DOHH2 (cell line): ENCODE data around the gene TNRC18.

Source experiments
- EZH2phosphoT487 ChIP-seq: fragments of 200-600 bp; sonication (generic); IDR thresholded peaks from 2 replicates; pipeline ENCODE4 v1.6.1; 2017; ENCODE audit warnings: borderline replicate concordance, mild to moderate bottlenecking, antibody characterized with exemption, low read length, moderate library complexity, mixed read lengths
- TF ChIP-seq, protein P1 (sequence below): fragments of 200-600 bp; sonication (generic); IDR thresholded peaks from one replicate; pipeline ENCODE4 v1.5.1; 2014; ENCODE audit warnings: antibody characterized with exemption, mild to moderate bottlenecking, low read depth, low read length; ENCODE audit not compliant: poor library complexity, severe bottlenecking

DNA sequence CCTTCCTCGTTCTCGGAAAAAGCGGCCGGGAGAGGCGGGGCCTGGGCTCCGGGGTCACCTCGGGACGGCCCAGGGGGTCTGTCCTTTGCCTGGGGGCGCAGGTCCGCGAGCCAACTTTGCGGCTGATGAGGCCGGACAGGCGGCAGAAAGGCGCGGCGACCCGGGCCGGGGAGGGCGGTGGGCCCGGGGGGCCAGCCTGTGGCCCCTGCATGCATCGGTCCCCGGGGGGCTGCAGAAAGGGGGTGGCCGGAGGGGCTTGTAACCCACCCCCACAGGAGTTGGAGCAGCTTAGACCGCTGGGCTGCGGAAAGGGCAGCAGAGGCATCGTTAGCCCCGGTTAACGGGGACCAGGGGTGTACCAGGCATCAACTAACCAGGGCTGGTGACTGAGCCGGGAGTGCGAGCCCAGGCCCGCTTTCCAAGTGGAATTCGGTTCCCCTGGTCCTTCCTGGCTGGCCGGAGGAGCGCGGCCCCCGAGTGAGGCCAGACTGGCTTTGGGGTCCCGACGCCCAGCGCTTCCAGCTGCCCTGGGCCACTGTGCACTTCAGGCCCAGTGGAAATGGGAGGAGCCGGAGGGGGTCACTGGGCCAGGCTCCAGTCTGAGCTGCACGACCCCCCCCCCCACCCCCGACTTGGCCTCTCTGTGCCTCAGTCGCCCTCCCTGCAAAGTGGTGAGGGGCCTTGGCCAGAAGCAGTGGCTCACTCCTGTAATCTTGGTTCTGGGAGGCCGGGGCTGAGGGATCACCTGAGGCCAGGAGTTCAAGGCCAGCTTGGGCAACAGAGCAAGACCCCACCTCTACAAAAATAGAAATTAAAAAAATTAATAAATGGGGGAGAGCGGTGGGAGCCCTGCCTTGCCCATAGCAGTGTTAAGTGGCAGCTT lies 140.0 kb downstream of the TNRC18 start:
- TF ChIP-seq, protein P1, sequence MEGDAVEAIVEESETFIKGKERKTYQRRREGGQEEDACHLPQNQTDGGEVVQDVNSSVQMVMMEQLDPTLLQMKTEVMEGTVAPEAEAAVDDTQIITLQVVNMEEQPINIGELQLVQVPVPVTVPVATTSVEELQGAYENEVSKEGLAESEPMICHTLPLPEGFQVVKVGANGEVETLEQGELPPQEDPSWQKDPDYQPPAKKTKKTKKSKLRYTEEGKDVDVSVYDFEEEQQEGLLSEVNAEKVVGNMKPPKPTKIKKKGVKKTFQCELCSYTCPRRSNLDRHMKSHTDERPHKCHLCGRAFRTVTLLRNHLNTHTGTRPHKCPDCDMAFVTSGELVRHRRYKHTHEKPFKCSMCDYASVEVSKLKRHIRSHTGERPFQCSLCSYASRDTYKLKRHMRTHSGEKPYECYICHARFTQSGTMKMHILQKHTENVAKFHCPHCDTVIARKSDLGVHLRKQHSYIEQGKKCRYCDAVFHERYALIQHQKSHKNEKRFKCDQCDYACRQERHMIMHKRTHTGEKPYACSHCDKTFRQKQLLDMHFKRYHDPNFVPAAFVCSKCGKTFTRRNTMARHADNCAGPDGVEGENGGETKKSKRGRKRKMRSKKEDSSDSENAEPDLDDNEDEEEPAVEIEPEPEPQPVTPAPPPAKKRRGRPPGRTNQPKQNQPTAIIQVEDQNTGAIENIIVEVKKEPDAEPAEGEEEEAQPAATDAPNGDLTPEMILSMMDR: no peak
- TF ChIP-seq EZH2phosphoT487: no peak
